Thyroid gland (tissue), 4 donors: ENCODE measurements around the gene CD99L2. TPM values are rescaled to one million over a fixed set of nuclear protein-coding genes. Genes with fewer than 3 reads are reported as not detected.

Experiments
- DNase-seq, 2 donors: peaks; one replicate each; pipeline ENCODE4 v3.0.0-alpha.2; 2019
- H3K27ac ChIP-seq, 3 donors: fragments of 200-600 bp; sonication (generic); 1 replicate in 2 of 3; 2 replicates in 1 of 3; pipeline ENCODE4 v1.5.1; 2016 to 2019; ENCODE audit warnings: mild to moderate bottlenecking in 1 of 3, moderate library complexity in 1 of 3
- H3K27me3 ChIP-seq: fragments of 200-600 bp; sonication (generic); one replicate; pipeline ENCODE4 v1.5.1; 2019
- H3K36me3 ChIP-seq, 2 donors: fragments of 200-600 bp; sonication (generic); one replicate each; pipeline ENCODE4 v1.5.1; 2016 to 2019
- H3K4me1 ChIP-seq, 2 donors: fragments of 200-600 bp; sonication (generic); one replicate each; pipeline ENCODE4 v1.5.1; 2017 to 2019
- H3K4me3 ChIP-seq, 3 donors: fragments of 200-600 bp; sonication (generic); replicated peaks in 1 of 3; 1 replicate in 2 of 3; 2 replicates in 1 of 3; pipeline ENCODE4 v1.5.1; 2016; ENCODE audit warnings: mild to moderate bottlenecking in 1 of 3
- H3K9me3 ChIP-seq: fragments of 200-600 bp; sonication (generic); one replicate; pipeline ENCODE4 v1.5.1; 2017
- POLR2A ChIP-seq, 2 donors: fragments of 450-650 bp; IDR thresholded peaks; one replicate each; pipeline ENCODE4 v1.6.1; 2017; ENCODE audit warnings: antibody characterized with exemption in 2 of 2, mild to moderate bottlenecking in 2 of 2, moderate library complexity in 1 of 2
- WGBS, 2 donors: methylation state at CpG; one replicate each; pipeline ENCODE4 v1.1.5; 2017; 5-methylcytosine and 5-hydroxymethylcytosine counted together
- intact Hi-C: fragments of 100-400 bp; cut with DNase I; formaldehyde crosslinking; loops from one replicate; pipeline ENCODE4 v1.15.1; 2023
- total RNA-seq, 4 donors: library from RNA; depleted of rRNA; stranded (reverse); fragments of >200 nt; gene quantifications; one replicate each; pipeline ENCODE4 v1.2.3, GENCODE V29; 2016
- TF ChIP-seq, protein P1 (sequence below), 6 experiments: fragments of 200-600 bp in 3 of 6; fragments of 450-650 bp in 3 of 6; sonication (generic) in 3 of 6; IDR thresholded peaks; one replicate each; pipeline ENCODE4 v1.5.1; 2016 to 2019; ENCODE audit warnings: antibody characterized with exemption in 6 of 6, mild to moderate bottlenecking in 2 of 6, inconsistent platforms in 1 of 6, moderate library complexity in 1 of 6

The CD99L2 gene
- total RNA-seq, 4 donors from 2014 or later = 26.4 to 39.1 (median 31.2) TPM

DNA sequence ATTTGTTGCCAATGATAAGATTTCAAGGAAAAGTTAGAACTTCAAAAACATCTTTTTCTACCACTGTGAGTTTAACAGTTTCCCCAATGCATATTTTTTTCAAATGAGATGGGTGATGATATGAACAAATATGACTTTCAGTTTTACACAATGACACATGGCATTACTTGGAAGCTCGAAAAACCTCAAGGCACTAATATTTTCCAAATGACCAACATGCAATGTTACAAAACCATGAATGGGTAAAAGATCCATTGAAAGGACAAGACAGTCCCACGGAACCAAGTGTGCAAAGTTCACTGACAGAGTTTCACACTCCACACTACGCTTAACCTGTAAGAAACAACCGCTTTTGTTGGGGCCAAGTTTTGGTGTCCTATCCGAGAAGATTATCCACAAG lies 84.5 kb downstream of the CD99L2 start:
- 90 to 93% methylated on average over 5 of the region's 5 CpGs for WGBS, 2 donors
- H3K4me3 ChIP-seq = no peak overlapping the region
- TF ChIP-seq, protein P1, sequence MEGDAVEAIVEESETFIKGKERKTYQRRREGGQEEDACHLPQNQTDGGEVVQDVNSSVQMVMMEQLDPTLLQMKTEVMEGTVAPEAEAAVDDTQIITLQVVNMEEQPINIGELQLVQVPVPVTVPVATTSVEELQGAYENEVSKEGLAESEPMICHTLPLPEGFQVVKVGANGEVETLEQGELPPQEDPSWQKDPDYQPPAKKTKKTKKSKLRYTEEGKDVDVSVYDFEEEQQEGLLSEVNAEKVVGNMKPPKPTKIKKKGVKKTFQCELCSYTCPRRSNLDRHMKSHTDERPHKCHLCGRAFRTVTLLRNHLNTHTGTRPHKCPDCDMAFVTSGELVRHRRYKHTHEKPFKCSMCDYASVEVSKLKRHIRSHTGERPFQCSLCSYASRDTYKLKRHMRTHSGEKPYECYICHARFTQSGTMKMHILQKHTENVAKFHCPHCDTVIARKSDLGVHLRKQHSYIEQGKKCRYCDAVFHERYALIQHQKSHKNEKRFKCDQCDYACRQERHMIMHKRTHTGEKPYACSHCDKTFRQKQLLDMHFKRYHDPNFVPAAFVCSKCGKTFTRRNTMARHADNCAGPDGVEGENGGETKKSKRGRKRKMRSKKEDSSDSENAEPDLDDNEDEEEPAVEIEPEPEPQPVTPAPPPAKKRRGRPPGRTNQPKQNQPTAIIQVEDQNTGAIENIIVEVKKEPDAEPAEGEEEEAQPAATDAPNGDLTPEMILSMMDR (IDR thresholded peaks at IDR 0.05) = no peak
- no peak for TF ChIP-seq POLR2A (IDR thresholded peaks at IDR 0.05)
- no peak overlapping the region for H3K27ac ChIP-seq
- no peaks in the 10 kb centered on the region for H3K4me1 ChIP-seq
- DNase-seq = no peak
- intact Hi-C loops = no loop called here
- H3K27me3 ChIP-seq = no peaks in the 10 kb centered on the region
- H3K36me3 ChIP-seq = no peaks in the 10 kb centered on the region
- no peaks in the 10 kb centered on the region for H3K9me3 ChIP-seq

GRCh38 chrX:150806827-150807226 lies 91.6 kb downstream of the CD99L2 start:
- no peak for TF ChIP-seq POLR2A (IDR thresholded peaks at IDR 0.05)
- Histone ChIP-seq H3K4me3 (no peak overlapping the region), H3K27ac (no peak overlapping the region), H3K27me3 (no peaks in the 10 kb centered on the region), H3K9me3 (no peaks in the 10 kb centered on the region), H3K36me3 (no peaks in the 10 kb centered on the region), H3K4me1 (no peaks in the 10 kb centered on the region)
- WGBS, 2 donors = 89 to 100% methylated on average over 1 of the region's 1 CpG
- no peak for DNase-seq
- intact Hi-C loops = no loop called here

- H3K27ac ChIP-seq = no peak overlapping the region
- H3K36me3 ChIP-seq = no peaks in the 10 kb centered on the region
- 85 to 90% methylated on average over 2 of the region's 2 CpGs for WGBS, 2 donors
- no peaks in the 10 kb centered on the region for H3K9me3 ChIP-seq
- no peak overlapping the region for H3K4me3 ChIP-seq
- no peak for DNase-seq
- H3K27me3 ChIP-seq = no peaks in the 10 kb centered on the region
- TF ChIP-seq, protein P1 (IDR thresholded peaks at IDR 0.05) = no peak
- no peak for TF ChIP-seq POLR2A (IDR thresholded peaks at IDR 0.05)
- H3K4me1 ChIP-seq = no peaks in the 10 kb centered on the region
- intact Hi-C loops = no loop called here
These were observed 92.7 kb downstream of the CD99L2 start for GRCh38 chrX:150805736-150806135.

DNA sequence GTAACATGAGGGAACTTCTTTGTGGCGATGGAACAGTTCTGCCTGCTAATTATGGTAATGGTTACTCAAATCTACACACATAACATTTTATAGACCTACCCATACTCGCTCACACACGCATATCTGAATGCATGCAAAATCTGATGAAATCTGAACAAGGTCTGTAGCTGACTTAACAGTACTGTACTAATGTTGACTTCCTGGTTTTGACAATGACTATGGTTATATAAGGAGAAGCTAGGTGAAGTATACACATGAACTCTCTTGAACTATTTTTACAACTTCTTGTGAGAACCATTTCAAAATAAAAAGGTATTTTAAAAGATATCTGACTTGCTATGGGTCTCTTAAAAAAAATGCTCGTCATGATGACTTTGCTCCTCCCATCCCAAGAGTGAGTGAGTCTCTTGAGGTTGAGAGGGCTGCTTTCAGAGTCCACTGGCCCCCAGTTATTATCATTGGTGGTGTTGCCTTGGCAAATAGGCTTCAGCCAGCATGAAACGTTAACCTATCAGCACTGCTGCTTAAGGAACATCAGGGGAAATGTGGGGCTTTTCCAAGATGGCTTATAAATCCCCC lies 105.4 kb downstream of the CD99L2 start:
- H3K27me3 ChIP-seq = no peaks in the 10 kb centered on the region
- H3K4me1 ChIP-seq = no peaks in the 10 kb centered on the region
- 91 to 92% methylated on average over 5 of the region's 5 CpGs for WGBS, 2 donors
- TF ChIP-seq POLR2A (IDR thresholded peaks at IDR 0.05) = no peak
- TF ChIP-seq, protein P1 (IDR thresholded peaks at IDR 0.05) = no peak
- no peak overlapping the region for H3K4me3 ChIP-seq
- no peaks in the 10 kb centered on the region for H3K9me3 ChIP-seq
- DNase-seq = no peak
- no peaks in the 10 kb centered on the region for H3K36me3 ChIP-seq
- H3K27ac ChIP-seq = no peak overlapping the region
- intact Hi-C loops = no loop called here

DNA sequence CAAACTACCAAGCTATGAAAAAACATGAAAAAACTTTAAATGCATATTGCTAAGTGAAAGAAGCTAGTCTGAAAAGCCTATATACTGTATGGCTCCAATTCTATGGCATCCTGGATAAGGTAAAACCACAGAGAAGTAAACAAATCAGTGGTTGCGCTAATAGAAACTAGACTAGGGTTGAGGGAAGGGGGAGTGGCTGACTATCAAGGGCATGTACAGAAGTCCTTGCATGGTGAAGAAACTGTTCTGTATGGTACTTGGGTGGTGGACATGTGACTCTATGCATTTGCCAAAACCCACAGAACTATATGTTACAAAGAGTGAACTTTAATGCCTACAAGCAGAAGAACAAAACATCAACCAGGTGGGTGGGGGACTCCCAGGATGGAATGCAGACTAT lies 108.4 kb downstream of the CD99L2 start:
- 100% methylated on average over 1 of the region's 1 CpG for WGBS, 2 donors
- no peaks in the 10 kb centered on the region for H3K27me3 ChIP-seq

More for the DNA sequence above, 108.4 kb downstream of the CD99L2 start:
- TF ChIP-seq, protein P1 (IDR thresholded peaks at IDR 0.05) = no peak
- TF ChIP-seq POLR2A (IDR thresholded peaks at IDR 0.05) = no peak
- Histone ChIP-seq H3K27ac (no peak overlapping the region), H3K4me1 (no peaks in the 10 kb centered on the region), H3K9me3 (no peaks in the 10 kb centered on the region), H3K36me3 (no peaks in the 10 kb centered on the region), H3K4me3 (no peak overlapping the region)
- intact Hi-C loops = no loop called here
- no peak for DNase-seq
